ENCODE measurements around the gene SMOC2.

SMOC2 gene

GRCh38 chr6:168634541-168635328 is 193.8 kb downstream of the SMOC2 start:
- DNase-seq = no peak

- no peak for DNase-seq
Measured at GRCh38 chr6:168636147-168637004, 195.4 kb downstream of the SMOC2 start.

- DNase-seq = no peak
Measured at GRCh38 chr6:168637834-168638233, 196.8 kb downstream of the SMOC2 start.

GRCh38 chr6:168638468-168639271 is 197.7 kb downstream of the SMOC2 start:
- DNase-seq = no peak

GRCh38 chr6:168640181-168640580 is 199.2 kb downstream of the SMOC2 start:
- DNase-seq = no peak

- no peak for DNase-seq
Measured at GRCh38 chr6:168640768-168641167, 199.8 kb downstream of the SMOC2 start.

- no peak for DNase-seq
Measured at GRCh38 chr6:168641446-168641845, 200.5 kb downstream of the SMOC2 start.

- no peak for DNase-seq
Measured at GRCh38 chr6:168643401-168643800, 202.4 kb downstream of the SMOC2 start.

GRCh38 chr6:168645326-168645725 is 204.3 kb downstream of the SMOC2 start:
- no peak for DNase-seq

- DNase-seq = no peak
Measured at GRCh38 chr6:168647271-168647670, 206.3 kb downstream of the SMOC2 start.

GRCh38 chr6:168648240-168649125 is 207.5 kb downstream of the SMOC2 start:
- DNase-seq = no peak

GRCh38 chr6:168649209-168649608 is 208.2 kb downstream of the SMOC2 start:
- no peak for DNase-seq

GRCh38 chr6:168650671-168651111 is 209.7 kb downstream of the SMOC2 start:
- no peak for DNase-seq

- DNase-seq = no peak
Measured at GRCh38 chr6:168655462-168656152, 214.6 kb downstream of the SMOC2 start.

- DNase-seq = no peak
Measured at GRCh38 chr6:168658059-168658458, 217.1 kb downstream of the SMOC2 start.

GRCh38 chr6:168660400-168660945 is 219.5 kb downstream of the SMOC2 start:
- DNase-seq = no peak

- no peak for DNase-seq
Measured at GRCh38 chr6:168662301-168662936, 221.4 kb downstream of the SMOC2 start.

- DNase-seq = no peak
Measured at GRCh38 chr6:168663041-168663440, 222.1 kb downstream of the SMOC2 start.

GRCh38 chr6:168664956-168665355 is 224.0 kb downstream of the SMOC2 start:
- DNase-seq = no peak

GRCh38 chr6:168666170-168666569 is 225.2 kb downstream of the SMOC2 start:
- DNase-seq = no peak
